ENCODE data around the gene SLC25A41. TPM values are rescaled to one million over a fixed set of nuclear protein-coding genes. Genes with fewer than 3 reads are reported as not detected.
A peak's percentile ranks its signal among the peaks of the same experiment; 100 is the strongest.

Gene SLC25A41
- total and polyA plus RNA-seq, 2 of the 13 experiments (the other 11 are each of a cell fraction or from before 2014, with no cell fraction given) = 0.33 to 0.95 TPM

- Histone ChIP-seq H3K9me3 (ENCODE audit: low read length) (no peaks in the 10 kb centered on the region), H3K36me3 (replicated peaks in 1 of 2; ENCODE audit: control insufficient read depth in 1 of 2, insufficient read depth in 2 of 2, low read length in 2 of 2) (no peaks in the 10 kb centered on the region), H3K4me2 (ENCODE audit: low read depth, low read length) (peak overlapping the region; percentile 74), H4K20me1 (ENCODE audit: insufficient read depth, low read length) (no peaks in the 10 kb centered on the region), H3K4me3 (replicated peaks in 1 of 3; ENCODE audit: insufficient read depth in 1 of 3, low read depth in 2 of 3, low read length in 3 of 3) (peak overlapping the region; percentile 19 to 50 (median 21)), H3K27ac (ENCODE audit: extremely low read length, insufficient read depth, low read length) (peak overlapping the region; percentile 48), H3K9ac (ENCODE audit: insufficient read depth, low read depth, low read length) (peak overlapping the region; percentile 16; the same call in 1 of the 2 replicates), H2AFZ (ENCODE audit: low read length) (no peak overlapping the region), H3K4me1 (ENCODE audit: insufficient read depth, low read length) (peaks cover 18% of the 10 kb centered on the region), H3K79me2 (ENCODE audit: insufficient read depth, low read length) (no peaks in the 10 kb centered on the region), H3K27me3 (ENCODE audit: control insufficient read depth in 1 of 2, insufficient read depth in 2 of 2, low read length in 2 of 2) (no peaks in the 10 kb centered on the region)
- ChIA-PET CTCF (ENCODE audit: low intra/inter-chr PET ratio, low total read pairs) (no interaction called here), POLR2A (interaction anchor here (1.0 to 3.3 kb wide), 6 partner anchors 10 to 73 kb away, joined by 3 to 17 read pairs (median 7); partner anchors contain the start of genes ALKBH7, CLPP, GTF2F1 and KHSRP)
- in situ Hi-C loops (cut with HindIII; ENCODE audit: extremely low pct_ligation_motif_present, low pct_unique_long_range_greater_than_20kb) = no loop called here
- DNase-seq (ENCODE audit: low spot score) (peak; percentile 58), FAIRE-seq (peak; percentile 76), ATAC-seq (peak; percentile 87)
- under 1% methylated on average over 17 of the region's 22 CpGs for WGBS (ENCODE audit: low lambda C conversion rate)
- BruUV-seq (replicated peaks) = no TSS peak
- intact Hi-C loops (cut with micrococcal nuclease; ENCODE audit: unreplicated experiment) = no loop called here
- TF ChIP-seq ARNT (IDR thresholded peaks at IDR 0.05) = no peak
- TF ChIP-seq SKIL (CRISPR knock-in tag; IDR thresholded peaks at IDR 0.05; ENCODE audit: borderline replicate concordance) = no peak
- no peak for TF ChIP-seq SRF (IDR thresholded peaks at IDR 0.05; ENCODE audit: low read depth, low read length)
- TF ChIP-seq, protein P1, sequence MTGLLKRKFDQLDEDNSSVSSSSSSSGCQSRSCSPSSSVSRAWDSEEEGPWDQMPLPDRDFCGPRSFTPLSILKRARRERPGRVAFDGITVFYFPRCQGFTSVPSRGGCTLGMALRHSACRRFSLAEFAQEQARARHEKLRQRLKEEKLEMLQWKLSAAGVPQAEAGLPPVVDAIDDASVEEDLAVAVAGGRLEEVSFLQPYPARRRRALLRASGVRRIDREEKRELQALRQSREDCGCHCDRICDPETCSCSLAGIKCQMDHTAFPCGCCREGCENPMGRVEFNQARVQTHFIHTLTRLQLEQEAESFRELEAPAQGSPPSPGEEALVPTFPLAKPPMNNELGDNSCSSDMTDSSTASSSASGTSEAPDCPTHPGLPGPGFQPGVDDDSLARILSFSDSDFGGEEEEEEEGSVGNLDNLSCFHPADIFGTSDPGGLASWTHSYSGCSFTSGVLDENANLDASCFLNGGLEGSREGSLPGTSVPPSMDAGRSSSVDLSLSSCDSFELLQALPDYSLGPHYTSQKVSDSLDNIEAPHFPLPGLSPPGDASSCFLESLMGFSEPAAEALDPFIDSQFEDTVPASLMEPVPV (CRISPR knock-in tag; IDR thresholded peaks at IDR 0.05) = no peak
- peak; percentile 80 for TF ChIP-seq PAXIP1 (CRISPR knock-in tag; conservative IDR thresholded peaks at IDR 0.05)
- TF ChIP-seq ZSCAN5A (CRISPR knock-in tag; IDR thresholded peaks at IDR 0.05; ENCODE audit: borderline replicate concordance) = 0 out of 2 replicates have a peak, but pooled peaks have one; percentile 19
- TF ChIP-seq ZNF12 (CRISPR knock-in tag; IDR thresholded peaks at IDR 0.05) = no peak
- TF ChIP-seq, protein P2, sequence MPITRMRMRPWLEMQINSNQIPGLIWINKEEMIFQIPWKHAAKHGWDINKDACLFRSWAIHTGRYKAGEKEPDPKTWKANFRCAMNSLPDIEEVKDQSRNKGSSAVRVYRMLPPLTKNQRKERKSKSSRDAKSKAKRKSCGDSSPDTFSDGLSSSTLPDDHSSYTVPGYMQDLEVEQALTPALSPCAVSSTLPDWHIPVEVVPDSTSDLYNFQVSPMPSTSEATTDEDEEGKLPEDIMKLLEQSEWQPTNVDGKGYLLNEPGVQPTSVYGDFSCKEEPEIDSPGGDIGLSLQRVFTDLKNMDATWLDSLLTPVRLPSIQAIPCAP (CRISPR knock-in tag; IDR thresholded peaks at IDR 0.05; ENCODE audit: low read depth) = no peak
- TF ChIP-seq ZNF782 (CRISPR knock-in tag; IDR thresholded peaks at IDR 0.05; ENCODE audit: borderline replicate concordance) = no peak
- peak; percentile 52; the same call in 1 of the 2 replicates for TF ChIP-seq CREM (IDR thresholded peaks at IDR 0.05)
- TF ChIP-seq CREM (CRISPR knock-in tag; IDR thresholded peaks at IDR 0.05) = no peak
- peak; percentile 36; the same call in 1 of the 2 replicates for TF ChIP-seq KAT8 (CRISPR knock-in tag; IDR thresholded peaks at IDR 0.05)
- TF ChIP-seq MED1 (CRISPR knock-in tag; IDR thresholded peaks at IDR 0.05) = no peak; the same call in 1 of the 2 replicates
These were observed 30.5 kb downstream of the SLC25A41 start for GRCh38 chr19:6402837-6403608.

Measured in HepG2 (cell line).